GM19463 (cell line): ENCODE measurements around the gene FOXA1.
"Not testable (repeated sequence)": the region's sequence is repeated elsewhere in the genome, so short reads cannot be mapped to it uniquely, and the experiment has no call there.

ENCODE experiments used
- ATAC-seq: cut with Tn5 transposase; IDR thresholded peaks from one replicate; pipeline ENCODE4 v1.9.1; 2021; ENCODE audit warnings: mild to moderate bottlenecking, moderate library complexity; ENCODE audit not compliant: unreplicated experiment

FOXA1 gene

GRCh38 chr14:37563189-37563588 lies 31.9 kb downstream of the FOXA1 start:
- no peak for ATAC-seq

- no peak for ATAC-seq
Observed at GRCh38 chr14:37559386-37559785, 35.7 kb downstream of the FOXA1 start.

- no peak for ATAC-seq
Observed at GRCh38 chr14:37558740-37559139, 36.3 kb downstream of the FOXA1 start.

GRCh38 chr14:37555596-37555995 lies 39.5 kb downstream of the FOXA1 start:
- ATAC-seq = not testable (repeated sequence)

- no peak for ATAC-seq
Observed at GRCh38 chr14:37553935-37554550, 41.0 kb downstream of the FOXA1 start.

DNA sequence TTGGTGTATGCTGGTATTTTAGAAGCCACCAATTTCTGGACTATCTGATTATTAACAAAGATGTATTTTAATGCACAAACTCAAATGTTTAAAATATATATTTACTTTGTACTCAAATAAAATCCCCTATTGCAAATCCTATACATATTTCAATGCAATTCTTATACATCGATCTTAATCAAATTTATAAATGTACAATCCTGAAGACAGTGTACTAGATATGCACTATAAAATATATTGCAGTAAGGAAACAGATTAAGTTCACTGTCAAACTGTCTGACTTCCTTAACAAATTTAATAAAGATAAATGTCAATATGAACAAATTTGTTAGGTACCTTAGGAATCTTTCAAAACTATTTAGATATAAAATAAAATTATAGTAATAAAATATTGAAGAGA lies 43.9 kb downstream of the FOXA1 start:
- no peak for ATAC-seq

DNA sequence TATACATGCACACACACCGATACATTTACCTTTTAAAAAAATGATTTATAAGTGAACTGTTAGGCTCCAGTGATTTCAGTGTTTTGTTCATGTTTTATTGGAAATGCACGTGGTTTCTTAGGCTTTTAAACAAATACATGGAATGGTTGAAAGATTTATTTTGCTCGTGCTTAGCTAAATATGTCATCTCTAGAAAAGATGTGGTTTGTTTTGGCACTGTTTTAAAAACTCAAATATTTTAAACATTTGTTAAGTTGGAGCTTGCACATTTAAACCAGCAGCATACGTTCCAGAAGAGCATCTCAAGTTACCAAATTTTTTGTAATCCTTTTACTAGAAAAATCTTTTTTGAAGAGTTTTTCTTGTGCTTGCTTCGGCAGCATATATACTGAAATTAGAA lies 44.5 kb downstream of the FOXA1 start:
- ATAC-seq = no peak

- no peak for ATAC-seq
Observed at GRCh38 chr14:37546621-37547447, 48.2 kb downstream of the FOXA1 start.

- ATAC-seq = no peak
Observed at GRCh38 chr14:37545174-37545573, 49.9 kb downstream of the FOXA1 start.

DNA sequence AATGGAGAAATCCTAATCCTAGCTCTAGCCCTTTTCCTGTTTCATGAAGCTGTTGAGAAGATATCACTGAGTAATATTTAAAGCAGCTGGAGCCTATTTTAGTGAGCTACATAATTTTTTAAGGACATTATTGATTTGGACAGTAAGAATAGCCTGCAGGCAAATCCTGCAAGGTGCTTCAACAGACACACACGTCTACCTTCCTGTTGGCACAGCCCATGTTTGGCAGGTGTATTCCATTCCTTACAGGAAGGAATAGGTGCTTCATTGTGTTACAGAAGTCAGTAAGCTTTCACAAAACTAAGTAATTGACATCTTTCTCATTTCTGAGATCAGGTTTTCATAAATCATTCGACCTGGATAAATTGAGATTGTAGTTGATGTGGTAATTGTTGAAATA lies 50.6 kb downstream of the FOXA1 start:
- ATAC-seq = no peak

DNA sequence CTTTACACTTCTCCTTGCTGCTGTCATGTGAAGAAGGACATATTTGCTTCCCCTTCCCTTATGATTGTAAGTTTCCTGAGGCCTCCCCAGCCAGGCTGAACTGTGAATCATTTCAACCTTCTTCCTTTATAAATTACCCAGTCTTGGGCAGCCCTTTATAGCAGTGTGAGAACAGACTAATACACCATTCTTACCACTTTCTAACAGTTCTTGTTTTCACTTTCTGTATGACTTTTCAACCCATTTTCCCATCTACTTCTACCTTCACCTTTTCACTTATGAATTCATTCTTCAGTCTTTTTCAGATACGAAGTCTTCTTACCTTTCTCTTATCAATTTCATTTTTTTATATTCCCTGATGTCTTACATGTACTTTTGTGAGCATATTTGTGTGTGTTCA lies 55.1 kb downstream of the FOXA1 start:
- no peak for ATAC-seq
